ENCODE measurements around the gene BMP6.

BMP6 gene

GRCh38 chr6:7725849-7726415, at the start of gene BMP6:
TSS of gene BMP6 (plus strand) at chr6:7726099. CDS start at chr6:7726956, 857 bp downstream.
- TF ChIP-seq GATA2 (IDR thresholded peaks at IDR 0.05; ENCODE audit: low read depth, low read length): no peak

GRCh38 chr6:7677229-7677628, 48.7 kb upstream of the BMP6 start:
- TF ChIP-seq GATA2 (IDR thresholded peaks at IDR 0.05; ENCODE audit: low read depth, low read length): no peak
- TF ChIP-seq GATA3 (IDR thresholded peaks at IDR 0.05; ENCODE audit: low read depth, low read length): no peak

- no peak for TF ChIP-seq GATA2 (IDR thresholded peaks at IDR 0.05; ENCODE audit: low read depth, low read length)
- TF ChIP-seq GATA3 (IDR thresholded peaks at IDR 0.05; ENCODE audit: low read depth, low read length): no peak
These were observed 45.4 kb upstream of the BMP6 start for GRCh38 chr6:7680393-7681075.

- no peak for TF ChIP-seq GATA2 (IDR thresholded peaks at IDR 0.05; ENCODE audit: low read depth, low read length)
- TF ChIP-seq GATA3 (IDR thresholded peaks at IDR 0.05; ENCODE audit: low read depth, low read length): no peak
These were observed 44.5 kb upstream of the BMP6 start for GRCh38 chr6:7681449-7681848.

GRCh38 chr6:7684076-7684475, 41.8 kb upstream of the BMP6 start:
- TF ChIP-seq GATA3 (IDR thresholded peaks at IDR 0.05; ENCODE audit: low read depth, low read length): no peak
- no peak for TF ChIP-seq GATA2 (IDR thresholded peaks at IDR 0.05; ENCODE audit: low read depth, low read length)

DNA sequence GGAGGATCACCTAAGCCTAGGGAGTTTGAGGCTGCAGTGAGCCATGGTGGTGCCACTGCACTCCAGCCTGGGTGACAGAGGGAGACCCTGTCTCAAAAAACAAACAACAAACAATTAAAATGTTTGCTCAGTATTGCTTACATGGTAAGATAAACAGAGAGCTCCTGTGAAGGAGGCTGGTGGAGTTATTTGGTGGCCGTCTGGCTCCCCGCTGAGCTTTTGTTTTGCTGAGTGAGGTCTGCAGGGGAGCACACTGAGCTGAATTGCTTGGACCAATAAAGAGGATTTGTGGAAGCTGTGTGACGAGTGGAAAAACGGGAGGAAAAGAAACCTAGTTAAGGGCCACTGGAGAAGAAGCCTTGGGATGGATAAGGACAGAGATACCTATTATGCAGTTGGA, 41.1 kb upstream of the BMP6 start:
- TF ChIP-seq GATA2 (IDR thresholded peaks at IDR 0.05; ENCODE audit: low read depth, low read length) (no peak), GATA3 (IDR thresholded peaks at IDR 0.05; ENCODE audit: low read depth, low read length) (no peak)

- TF ChIP-seq GATA3 (IDR thresholded peaks at IDR 0.05; ENCODE audit: low read depth, low read length) (no peak), GATA2 (IDR thresholded peaks at IDR 0.05; ENCODE audit: low read depth, low read length) (no peak)
These were observed 40.6 kb upstream of the BMP6 start for GRCh38 chr6:7685276-7685675.

GRCh38 chr6:7687145-7688111, 38.5 kb upstream of the BMP6 start:
- TF ChIP-seq GATA2 (IDR thresholded peaks at IDR 0.05; ENCODE audit: low read depth, low read length): no peak
- TF ChIP-seq GATA3 (IDR thresholded peaks at IDR 0.05; ENCODE audit: low read depth, low read length): no peak

DNA sequence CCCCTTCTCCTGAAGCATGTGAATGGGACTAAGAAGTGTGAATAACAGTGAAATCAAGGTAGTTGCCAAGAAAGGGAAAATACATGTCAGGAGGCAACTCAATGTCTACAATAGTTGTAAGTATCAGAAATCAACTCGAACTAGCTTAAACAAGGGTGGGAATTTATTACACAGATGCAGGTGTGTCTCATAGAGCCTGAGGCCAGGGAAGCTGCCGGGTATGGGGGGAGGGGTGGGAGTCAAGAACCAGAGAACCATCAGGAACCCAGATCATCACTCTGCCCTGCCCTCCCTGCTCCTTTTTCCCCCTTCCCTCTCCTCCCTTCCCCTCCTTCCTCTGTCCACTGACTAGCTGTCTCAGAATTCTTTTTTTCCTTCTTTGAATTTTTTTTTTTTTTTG, 34.9 kb upstream of the BMP6 start:
- TF ChIP-seq GATA2 (IDR thresholded peaks at IDR 0.05; ENCODE audit: low read depth, low read length): no peak
- TF ChIP-seq GATA3 (IDR thresholded peaks at IDR 0.05; ENCODE audit: low read depth, low read length): no peak

DNA sequence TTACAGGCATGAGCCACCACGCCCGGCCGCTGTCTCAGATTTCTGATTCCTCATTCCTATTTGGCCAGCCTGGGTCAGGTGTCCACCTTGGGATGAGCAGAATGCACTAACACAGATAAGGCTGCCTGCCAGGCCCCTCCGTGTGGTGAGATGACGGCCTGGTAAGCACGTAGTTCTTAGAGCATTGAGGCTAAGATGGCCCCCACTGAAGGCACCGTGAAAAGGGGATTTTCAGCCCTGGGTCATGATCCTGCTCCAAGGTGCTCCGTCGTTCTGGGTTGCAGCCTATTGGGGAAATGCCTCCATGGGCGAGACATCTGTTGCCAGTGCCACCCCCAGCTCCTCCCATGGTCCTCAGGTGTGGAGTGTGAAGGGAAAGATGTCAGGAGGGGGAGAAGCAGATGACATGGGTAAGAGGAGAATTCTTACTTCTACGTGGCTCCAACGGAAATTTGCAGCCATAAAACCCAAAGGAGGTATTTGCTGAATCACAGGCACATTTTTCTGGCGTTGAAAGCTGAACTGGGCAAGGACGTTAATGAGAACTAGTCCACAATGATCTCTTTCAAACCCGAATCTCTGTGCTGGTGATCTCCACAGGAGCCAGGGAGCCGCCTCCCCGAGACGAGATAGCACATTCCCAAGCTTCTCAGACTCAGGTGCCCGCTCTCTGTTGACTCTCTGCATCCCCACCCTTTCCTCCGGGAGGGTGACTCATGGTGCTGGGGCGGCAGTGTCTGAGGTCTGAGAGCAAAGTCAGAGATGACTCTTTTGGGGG, 34.0 kb upstream of the BMP6 start:
- TF ChIP-seq GATA3 (IDR thresholded peaks at IDR 0.05; ENCODE audit: low read depth, low read length) (no peak), GATA2 (IDR thresholded peaks at IDR 0.05; ENCODE audit: low read depth, low read length) (no peak)

GRCh38 chr6:7692453-7692784, 33.5 kb upstream of the BMP6 start:
- TF ChIP-seq GATA3 (IDR thresholded peaks at IDR 0.05; ENCODE audit: low read depth, low read length) (no peak), GATA2 (IDR thresholded peaks at IDR 0.05; ENCODE audit: low read depth, low read length) (no peak)

GRCh38 chr6:7693827-7694226, 32.1 kb upstream of the BMP6 start:
- no peak for TF ChIP-seq GATA3 (IDR thresholded peaks at IDR 0.05; ENCODE audit: low read depth, low read length)
- TF ChIP-seq GATA2 (IDR thresholded peaks at IDR 0.05; ENCODE audit: low read depth, low read length): no peak

DNA sequence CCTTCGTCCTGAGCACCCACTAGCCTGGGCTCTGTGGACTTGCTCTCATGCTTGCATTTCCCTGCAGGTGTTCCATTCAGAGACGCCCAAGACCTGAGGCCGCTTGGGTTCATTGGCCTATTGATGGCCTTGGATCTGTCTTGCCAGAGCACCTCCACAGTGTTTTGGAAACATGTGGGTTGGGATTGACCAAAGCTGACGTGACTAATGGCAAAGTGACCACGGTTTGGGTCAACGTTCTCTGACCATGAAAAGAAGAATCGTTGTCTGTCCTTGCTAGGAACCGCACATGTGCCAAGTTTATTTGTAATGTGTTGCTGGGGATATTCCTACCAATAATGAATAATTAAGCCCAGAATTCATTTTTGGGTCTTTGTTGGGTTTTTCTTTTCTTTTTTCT, 29.8 kb upstream of the BMP6 start:
- TF ChIP-seq GATA3 (IDR thresholded peaks at IDR 0.05; ENCODE audit: low read depth, low read length) (no peak), GATA2 (IDR thresholded peaks at IDR 0.05; ENCODE audit: low read depth, low read length) (no peak)

- no peak for TF ChIP-seq GATA2 (IDR thresholded peaks at IDR 0.05; ENCODE audit: low read depth, low read length)
- no peak for TF ChIP-seq GATA3 (IDR thresholded peaks at IDR 0.05; ENCODE audit: low read depth, low read length)
These were observed 28.5 kb upstream of the BMP6 start for GRCh38 chr6:7697432-7697819.

Measured in SH-SY5Y (cell line).